Muscle of back (tissue), 11 donors: ENCODE measurements around the gene HCN2. TPM values are rescaled to one million over a fixed set of nuclear protein-coding genes. Genes with fewer than 3 reads are reported as not detected.

Experiments used
- DNase-seq, 3 donors: peaks; one replicate each; pipeline versions ENCODE4 v3.0.0 to v3.0.0-alpha.2; 2013
- polyA plus RNA-seq, 10 donors: library from polyadenylated mRNA; unstranded; fragments of 120-200 nt; gene quantifications; one replicate each; pipeline ENCODE4 v1.2.1, GENCODE V29; 2013; ENCODE audit not compliant: insufficient read length in 10 of 10

The HCN2 gene
- polyA plus RNA-seq, 10 donors = 0.13 to 0.51 (median 0.23) TPM

DNA sequence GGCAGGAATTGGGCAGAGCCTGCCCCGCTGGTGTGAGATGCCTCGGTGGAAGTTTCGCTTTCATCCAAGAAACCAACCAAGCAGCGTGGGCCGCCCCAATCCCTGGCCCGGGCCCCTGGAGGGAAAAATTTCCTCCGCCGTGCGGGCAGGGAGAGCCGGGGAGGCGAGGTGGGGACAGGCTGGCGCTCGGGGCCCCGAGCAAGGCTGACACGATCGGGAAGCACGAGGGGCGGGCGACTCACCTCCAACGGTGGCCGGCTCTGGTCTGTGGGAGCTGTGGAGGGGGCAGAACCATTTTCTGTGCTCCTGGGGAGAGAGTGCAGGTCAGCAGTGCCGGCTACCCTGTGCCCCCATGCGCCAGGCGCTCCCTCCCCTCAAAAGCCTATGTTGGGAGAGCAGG is 62.3 kb downstream of the HCN2 start:
- DNase-seq = no peak

DNA sequence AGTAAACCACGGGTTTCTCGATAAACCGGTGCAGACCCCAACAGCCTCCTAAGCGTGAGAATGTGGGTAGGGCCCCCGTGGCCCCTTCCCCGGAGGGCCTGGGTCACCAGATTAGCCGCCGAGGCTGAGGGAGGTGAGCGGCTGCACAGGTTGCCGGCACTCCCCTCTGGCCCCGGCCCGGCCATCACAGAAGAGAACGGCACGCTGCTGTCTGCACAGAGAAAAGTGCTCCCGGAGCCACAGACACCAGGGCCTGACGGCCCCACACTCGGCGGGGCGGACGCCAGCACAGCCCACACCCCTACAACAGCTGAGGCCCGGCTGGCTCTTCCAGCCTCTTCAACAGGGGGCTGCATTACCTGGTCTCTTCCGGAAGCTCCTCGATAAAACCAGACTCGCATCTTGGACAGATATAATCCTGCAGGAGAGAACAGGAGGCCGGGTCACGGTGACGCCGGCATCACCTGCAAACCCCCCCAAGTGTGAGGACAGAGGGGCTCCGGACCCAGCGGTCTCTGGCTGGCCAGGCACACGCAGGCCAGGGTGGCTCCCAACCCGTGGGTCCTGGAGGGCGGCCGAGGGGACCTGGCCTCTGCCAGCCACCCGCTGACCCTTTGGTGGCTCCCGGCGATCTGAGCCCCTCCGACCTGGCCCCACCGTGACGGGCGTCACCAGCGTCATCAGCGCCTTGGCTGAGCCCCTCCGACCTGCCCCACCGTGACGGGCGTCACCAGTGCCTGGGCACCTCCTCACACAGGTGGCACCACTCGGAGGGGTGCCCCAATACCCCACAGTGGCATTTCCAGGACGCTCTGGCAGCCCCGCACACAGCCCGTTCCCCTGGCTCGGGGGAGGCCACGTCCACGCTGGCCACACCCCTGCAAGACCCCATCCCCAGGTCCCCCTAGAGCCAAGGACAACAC is 63.0 kb downstream of the HCN2 start:
- DNase-seq = no peak

DNA sequence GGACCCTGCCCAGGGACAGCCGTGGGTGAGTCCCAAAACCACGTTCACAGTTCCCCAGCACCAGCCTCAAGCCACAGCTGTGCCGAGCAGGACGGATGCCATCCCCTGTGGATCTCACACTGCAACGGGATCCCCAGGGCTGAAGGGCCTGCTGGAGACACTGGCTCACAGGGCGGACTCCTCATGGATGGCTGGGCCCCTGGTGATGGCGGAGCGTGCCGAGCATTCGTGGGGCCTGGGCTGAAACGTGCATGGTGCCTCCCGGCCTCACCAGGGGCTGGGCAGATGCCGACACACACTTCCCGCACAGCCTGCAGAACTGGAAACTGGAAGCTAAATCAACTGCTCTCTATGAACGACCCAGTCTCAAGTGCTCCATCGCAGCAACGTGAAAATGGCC is 63.7 kb downstream of the HCN2 start:
- DNase-seq = no peak

DNA sequence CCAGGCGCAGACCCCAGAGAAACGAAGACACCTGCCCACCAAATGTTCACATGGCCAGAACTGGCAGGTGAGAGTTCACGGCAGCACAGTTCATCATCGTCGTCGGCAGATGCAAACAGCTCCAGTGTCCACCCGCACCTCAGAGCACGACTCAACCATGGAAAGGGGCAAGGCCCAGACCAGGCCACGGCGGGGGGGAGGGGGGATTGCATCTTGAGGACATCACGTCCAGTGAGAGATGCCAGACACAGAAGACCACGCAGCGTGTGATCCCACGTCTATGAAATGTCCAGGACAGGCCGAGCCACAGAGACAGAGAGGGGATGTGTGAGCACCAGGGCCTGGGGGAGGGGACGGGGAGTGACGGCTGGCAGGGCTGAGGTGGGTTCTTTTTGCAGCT is 66.0 kb downstream of the HCN2 start:
- no peak for DNase-seq

DNA sequence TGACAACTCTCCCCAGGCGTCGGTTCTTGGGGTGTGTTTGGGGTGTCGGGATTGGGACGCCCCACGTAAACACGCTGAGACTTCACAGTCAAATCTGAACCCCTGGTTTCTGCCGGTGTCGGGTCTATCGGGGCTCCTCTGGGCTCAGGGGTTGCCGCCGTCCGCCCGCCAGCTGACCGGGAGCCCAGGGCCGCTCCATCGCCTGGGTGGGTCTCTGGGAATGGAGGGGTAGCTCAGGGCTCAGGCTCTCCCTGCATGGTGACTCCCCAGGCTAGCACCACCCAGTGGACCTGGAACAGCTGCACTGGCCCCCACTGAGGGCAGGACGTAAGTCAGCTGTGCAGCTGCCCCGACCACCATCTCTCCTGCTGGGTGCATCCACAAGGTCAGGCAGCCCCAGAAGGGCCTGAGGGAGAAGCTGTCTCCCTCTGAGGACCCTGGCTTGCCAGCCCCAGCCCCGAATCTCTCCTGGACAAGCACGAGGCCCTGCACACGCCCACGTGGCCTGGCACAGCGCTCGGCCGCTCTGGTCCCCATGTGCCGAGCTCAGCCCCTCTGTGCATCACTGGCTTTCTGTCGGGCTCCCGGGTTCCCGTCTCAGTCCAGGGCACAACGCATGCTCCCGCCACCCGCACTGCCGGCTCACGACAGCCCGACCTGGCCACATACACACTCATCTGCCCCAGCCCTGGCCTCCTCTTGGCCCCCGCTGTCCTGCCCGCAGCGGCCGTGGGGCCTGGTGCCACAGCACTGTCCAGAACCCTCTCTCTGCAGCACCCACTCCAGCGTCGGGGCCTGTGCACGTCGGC is 67.3 kb downstream of the HCN2 start:
- DNase-seq = no peak

DNA sequence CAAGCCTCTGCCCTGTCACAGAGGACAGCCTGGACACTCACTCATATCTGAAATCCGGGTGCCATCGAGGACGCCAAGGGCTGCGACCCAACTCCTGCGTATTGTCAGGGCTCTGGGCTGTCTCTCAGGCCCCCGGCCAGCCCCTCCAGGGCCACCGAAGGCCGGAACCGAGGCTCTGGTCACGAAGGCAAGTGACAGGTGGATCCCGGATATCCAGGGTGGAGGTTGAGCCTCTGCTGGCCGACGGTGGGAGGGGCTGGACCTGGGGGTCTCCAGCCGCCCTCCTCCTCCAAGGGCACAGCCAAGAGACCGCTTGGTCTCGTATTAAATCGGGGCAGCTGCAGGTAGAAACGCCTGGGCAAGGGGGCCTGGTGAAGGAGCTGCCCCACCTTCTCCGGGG is 67.9 kb downstream of the HCN2 start:
- no peak for DNase-seq

DNA sequence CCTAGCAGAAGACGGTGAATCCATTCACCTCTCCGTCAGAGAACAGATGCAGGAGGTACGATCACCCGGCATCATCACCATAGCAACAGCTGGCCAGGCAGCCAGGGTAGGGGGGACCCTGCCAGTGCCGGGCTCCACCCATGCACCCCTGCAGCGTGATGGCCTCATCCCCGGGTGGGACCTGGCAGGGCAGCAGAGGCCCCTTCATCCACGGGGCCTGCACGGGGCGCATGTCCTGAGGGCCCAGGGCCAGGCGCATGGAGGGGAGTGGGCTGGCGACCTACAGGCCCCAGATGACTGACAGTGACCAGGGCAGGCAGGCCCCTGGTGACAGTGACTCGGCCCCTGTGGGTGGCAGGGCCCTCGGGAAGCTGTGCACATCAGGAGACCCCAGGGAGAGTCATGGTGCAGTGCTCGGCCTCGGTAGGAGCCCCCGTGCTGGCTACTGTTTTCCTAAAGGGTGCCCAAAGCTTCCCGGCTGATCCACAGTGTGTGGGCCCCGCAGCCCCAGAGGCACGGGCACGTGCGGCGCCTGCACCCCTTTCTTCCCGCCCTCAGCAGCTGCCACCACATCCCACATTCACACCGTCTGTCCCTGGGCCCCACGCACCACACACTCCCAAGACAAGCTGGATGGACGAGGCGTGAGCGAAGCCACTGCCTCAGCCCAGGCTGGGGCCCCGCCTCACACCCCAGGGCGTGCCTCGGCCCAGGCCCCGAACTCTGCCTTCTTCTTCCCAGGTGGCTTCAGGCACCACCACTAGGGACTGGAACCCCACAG is 68.6 kb downstream of the HCN2 start:
- DNase-seq = no peak

DNA sequence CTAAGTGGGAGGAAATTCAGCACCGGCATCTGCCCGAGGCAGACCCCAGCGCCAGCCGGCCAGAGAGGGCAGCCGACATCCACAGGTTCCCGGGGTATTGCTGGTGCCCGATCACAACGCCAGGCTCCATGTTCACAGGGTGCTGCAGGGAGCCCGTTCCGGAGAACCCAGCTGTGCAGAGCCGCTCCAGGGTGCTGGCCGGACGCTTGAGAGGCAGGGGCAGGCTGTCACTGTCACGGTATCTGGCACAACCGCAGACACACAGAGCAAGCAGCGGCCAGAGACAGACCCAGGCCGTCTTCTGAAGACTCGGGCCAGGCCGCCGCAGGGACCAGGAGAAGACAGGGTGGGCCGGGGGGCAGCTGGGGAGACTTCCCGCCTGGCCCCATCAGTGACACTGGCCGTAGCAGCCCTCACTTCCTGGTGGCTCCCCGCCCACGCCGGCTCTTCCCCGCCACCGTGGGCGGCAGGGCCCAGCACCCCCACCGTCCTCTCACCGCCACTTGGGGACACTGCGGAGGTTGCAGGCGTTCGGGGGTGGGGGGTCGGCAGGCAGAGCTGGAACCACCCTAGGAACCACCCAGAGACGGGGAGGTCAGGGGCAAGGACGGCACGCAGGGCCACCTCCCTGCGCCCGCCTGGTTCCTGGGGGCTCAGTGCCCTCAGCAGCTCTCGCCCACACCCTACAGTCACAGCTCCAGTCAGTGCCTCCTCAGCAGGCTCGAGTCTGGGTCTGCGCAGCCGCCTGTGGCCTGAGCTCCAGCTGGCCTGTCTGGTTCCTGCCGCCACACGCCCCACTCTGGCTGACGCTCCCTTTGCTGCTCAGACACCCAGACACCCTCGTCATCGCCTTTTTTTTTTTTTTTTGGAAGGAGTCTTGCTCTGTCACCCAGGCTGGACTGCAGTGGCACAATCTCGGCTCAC is 69.5 kb downstream of the HCN2 start:
- DNase-seq = no peak

DNA sequence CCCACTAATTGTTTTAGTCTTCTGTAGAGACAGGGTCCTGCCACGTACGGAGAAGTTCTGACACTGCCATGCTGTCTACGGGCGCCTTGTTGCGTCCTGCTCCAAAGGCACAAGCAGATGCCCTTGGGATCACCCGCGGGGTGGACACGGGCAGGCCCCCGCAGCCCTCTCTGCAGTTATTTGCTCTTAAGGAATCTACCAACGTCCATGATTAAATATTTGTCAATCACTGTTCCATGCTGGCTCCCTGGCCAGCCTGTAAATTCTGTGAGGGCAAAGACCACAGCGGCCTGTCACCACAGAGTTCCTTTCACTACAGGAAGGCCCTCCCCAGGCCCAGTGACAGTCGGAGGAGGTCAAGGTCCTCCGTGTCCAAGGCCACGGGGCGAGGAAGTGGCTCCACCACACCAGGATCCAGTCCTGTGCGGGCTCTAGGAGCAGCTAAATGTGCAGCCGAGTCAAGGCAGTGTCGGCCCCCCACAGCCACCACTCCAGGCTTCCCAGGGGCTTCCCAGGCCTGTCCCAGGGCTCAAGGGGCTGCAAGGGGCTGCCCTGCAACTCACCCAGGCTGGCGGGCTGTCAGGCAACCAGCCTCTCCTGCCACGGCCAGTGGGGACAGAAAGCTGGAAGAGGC is 71.2 kb downstream of the HCN2 start:
- DNase-seq = no peak

DNA sequence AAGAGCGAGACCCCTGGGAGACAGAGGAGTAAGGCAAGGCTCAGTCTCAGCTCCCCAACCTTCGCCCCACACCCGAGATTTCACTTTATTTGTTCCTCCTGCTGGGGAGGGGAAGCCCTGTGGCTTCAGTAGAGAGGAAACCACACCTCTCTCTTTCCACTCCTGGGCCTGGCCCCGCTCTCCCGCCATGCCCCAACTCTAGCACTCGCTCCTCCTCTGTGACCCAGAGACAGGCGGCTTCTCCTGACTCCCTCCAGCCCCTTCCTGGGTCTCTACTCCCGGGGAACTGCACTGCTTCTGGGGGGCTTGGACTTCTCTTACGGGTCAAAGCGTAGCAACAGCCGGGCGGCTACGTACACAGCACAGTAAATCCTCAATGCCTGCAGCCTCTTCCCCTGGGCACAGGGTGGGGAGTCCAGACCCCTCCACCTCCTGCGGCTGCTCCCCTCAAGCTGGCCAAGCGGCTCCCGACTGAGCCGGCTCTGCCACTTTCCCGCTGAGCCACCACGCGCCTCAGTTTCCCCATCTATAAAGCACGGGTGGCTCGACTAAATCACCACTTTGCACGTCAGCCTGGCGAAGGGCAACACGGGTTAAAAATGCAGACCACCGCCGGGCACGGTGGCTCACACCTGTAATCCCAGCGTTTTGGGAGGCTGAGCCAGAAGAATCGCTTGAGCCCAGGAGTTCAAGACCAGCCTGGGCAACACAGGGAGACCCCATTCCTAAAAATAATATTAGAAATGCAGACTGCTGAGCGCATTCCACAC is 71.9 kb downstream of the HCN2 start:
- no peak for DNase-seq

DNA sequence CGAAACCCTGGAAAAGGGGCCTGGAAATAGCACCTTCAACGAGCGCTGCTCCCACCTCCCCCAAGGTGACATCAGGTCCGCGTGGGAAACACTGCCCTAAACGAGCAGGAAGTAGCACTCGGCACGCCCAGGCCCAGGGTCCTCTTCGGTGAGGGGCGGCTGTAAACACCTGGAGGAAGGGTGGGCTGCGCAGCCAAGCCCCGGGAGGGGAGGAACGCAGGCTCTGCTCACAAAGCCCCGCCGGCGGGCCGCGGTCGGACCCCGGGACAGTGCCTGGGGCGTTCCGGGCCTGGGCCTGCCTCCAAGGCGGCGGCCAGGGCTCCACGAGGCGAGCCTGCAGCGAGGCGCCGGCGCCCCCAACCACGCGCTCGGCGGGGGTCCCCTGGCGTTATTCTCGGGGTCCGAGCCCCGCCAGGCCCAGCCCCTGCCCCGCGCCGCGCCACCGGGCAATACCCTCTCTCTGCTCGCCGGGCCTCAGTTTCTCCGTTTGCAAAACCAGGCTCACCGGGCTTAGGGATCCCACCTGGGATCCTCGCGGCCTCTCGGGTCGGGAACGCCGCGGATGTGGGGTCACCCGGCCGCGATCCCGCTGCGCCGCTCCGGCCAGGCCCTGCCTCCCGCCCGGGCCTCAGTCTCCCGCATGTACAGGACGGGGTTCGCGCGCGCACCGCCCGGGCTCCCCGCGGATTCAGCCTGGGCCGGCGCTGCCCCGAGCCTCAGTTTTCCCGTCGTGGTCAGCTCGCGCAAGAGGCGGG is 72.7 kb downstream of the HCN2 start:
- DNase-seq = peak in 1 of 3 donors; percentile 62

DNA sequence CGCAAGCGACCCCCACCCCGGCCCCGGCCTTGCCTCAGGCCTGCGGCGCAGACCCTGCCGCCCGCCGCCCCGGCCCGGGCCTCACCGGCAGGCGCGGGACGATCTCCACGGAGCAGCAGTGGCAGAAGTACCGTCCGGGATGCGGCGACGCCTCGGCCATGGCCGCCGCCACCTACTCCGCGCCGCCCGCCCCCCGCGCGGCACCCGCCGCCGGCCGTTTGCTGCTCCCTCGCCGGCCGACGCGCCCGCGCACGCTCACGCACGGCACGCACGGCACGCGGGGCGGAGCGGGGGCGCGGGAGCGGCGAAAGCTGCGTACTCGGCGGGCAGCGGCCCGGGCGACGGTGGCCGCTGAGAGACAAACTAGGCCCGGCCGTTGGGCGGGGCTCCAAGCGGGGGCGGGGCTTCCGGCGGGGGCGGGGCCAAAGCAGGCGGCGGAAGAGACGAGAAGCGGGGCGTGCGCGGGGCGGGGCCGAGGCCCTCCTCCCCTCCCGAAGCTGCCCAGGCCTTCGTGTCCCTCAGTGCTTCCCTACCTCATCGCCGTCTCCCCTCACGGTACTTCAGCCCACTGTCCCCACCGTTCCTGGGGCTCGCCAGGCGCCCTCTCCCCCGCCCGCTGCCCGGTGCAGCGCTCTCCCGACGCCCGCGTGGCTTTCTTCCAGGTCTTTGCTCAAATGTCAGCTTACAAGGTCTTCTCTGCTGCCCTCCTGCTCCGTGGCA is 73.4 kb downstream of the HCN2 start, which contains the start of gene RNF126:
TSS of gene RNF126 (minus strand) at position 253 of the 720 bp plus-strand sequence. CDS start at position 160, 93 bp downstream.
- DNase-seq = peak; percentile 91 to 94 (median 92)

DNA sequence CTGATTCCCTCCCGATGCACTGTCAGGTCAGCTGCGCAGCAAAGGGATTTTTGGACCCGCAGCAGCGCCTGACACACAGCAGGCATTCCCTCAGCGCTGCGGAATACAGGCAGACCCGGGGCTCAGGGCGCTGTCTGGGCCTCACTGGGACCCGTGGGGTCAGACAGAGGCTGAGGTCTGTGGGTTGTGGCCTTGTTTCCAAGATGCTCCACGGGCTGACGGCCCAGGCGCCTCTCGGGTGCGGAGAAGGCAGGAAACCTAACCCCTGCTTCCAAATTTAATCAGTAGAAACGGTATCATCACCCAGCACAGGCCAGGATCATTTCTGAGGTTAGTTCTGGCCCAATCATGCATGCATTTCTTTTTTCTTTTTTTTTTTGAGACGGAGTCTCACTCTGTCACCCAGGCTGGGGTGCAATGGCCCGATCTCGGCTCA is 74.0 kb downstream of the HCN2 start:
- no peak for DNase-seq

DNA sequence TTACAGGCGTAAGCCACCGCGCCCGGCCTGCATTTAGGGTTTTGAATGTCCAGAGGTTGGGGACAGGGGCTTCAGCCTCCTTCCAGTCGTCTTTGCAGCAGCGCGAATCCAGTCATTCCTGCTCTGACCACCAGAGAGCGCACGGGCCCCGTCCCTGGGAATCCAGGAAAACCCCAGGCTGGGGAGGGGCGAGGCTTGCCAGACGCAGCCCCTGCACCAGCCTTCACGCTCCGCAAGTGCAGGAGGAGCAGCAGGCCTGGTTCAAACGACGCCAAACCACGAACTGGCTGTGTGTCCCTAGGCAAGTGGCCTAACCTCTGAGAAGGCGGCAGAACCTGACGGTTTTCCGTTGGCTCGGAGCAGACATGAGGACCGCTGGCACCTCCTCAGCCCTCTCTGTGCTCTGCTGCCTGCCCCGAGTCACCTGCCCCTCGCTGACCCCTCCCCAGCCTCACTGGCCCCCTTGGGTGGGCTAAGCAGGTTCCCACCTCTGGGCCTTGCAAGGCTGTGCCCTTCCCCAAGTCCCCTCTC is 75.3 kb downstream of the HCN2 start:
- peak; percentile 69 to 92 (median 84) for DNase-seq
